D341Med (cell line): Measurements from ENCODE around the gene FER.

Source experiments
- DNase-seq: peaks from one replicate; pipeline ENCODE4 v3.0.0; 2012; ENCODE audit warnings: low spot score

Gene FER

GRCh38 chr5:109180668-109181067 lies 433.0 kb downstream of the FER start:
- DNase-seq = no peak

GRCh38 chr5:109186759-109187158 lies 439.1 kb downstream of the FER start:
- no peak for DNase-seq

GRCh38 chr5:109191153-109191558 lies 443.5 kb downstream of the FER start:
- DNase-seq = no peak

GRCh38 chr5:109192027-109192426 lies 444.3 kb downstream of the FER start:
- no peak for DNase-seq

GRCh38 chr5:109192555-109193281 lies 445.0 kb downstream of the FER start:
- no peak for DNase-seq

- no peak for DNase-seq
Measured at GRCh38 chr5:109195667-109196066, 448.0 kb downstream of the FER start.

- no peak for DNase-seq
Measured at GRCh38 chr5:109196087-109196822, 448.6 kb downstream of the FER start.

- no peak for DNase-seq
Measured at GRCh38 chr5:109196823-109197160, 449.1 kb downstream of the FER start.

- DNase-seq = no peak
Measured at GRCh38 chr5:109199289-109199688, 451.6 kb downstream of the FER start.

GRCh38 chr5:109199799-109200620 lies 452.3 kb downstream of the FER start:
- no peak for DNase-seq

GRCh38 chr5:109215040-109215439 lies 467.3 kb downstream of the FER start:
- DNase-seq = no peak

GRCh38 chr5:109218818-109219217 lies 471.1 kb downstream of the FER start:
- no peak for DNase-seq

GRCh38 chr5:109223531-109223930 lies 475.8 kb downstream of the FER start:
- no peak for DNase-seq

- DNase-seq = no peak
Measured at GRCh38 chr5:109224276-109224882, 476.7 kb downstream of the FER start.

- no peak for DNase-seq
Measured at GRCh38 chr5:109225716-109226625, 478.3 kb downstream of the FER start.

GRCh38 chr5:109230369-109230768 lies 482.7 kb downstream of the FER start:
- no peak for DNase-seq

- DNase-seq = no peak
Measured at GRCh38 chr5:109231331-109231730, 483.6 kb downstream of the FER start.

- no peak for DNase-seq
Measured at GRCh38 chr5:109234381-109234780, 486.7 kb downstream of the FER start.

GRCh38 chr5:109239456-109239855 lies 491.8 kb downstream of the FER start:
- DNase-seq = no peak

GRCh38 chr5:109242518-109242917 lies 494.8 kb downstream of the FER start:
- no peak for DNase-seq

GRCh38 chr5:109246395-109246794 lies 498.7 kb downstream of the FER start:
- DNase-seq = no peak
